Gastroesophageal sphincter (tissue), 4 donors: ENCODE results near the gene MRTFB. TPM values are rescaled to one million over a fixed set of nuclear protein-coding genes. Genes with fewer than 3 reads are reported as not detected.

Experiments
- ATAC-seq: fragments of 150-250 bp; one replicate; pipeline ENCODE4 v1.9.1; 2016; ENCODE audit warnings: mild to moderate bottlenecking, moderate library complexity
- H3K27ac ChIP-seq, 4 donors: fragments of 200-600 bp; sonication (generic) in 3 of 4; 1 replicate in 3 of 4; 2 replicates in 1 of 4; pipeline ENCODE4 v1.5.1; 2016 to 2019
- H3K27me3 ChIP-seq: fragments of 200-600 bp; sonication (generic); one replicate; pipeline ENCODE4 v1.5.1; 2019
- H3K36me3 ChIP-seq, 2 donors: fragments of 200-600 bp; sonication (generic); one replicate each; pipeline ENCODE4 v1.5.1; 2019; ENCODE audit warnings: control low read depth in 1 of 2
- H3K4me1 ChIP-seq, 3 donors: fragments of 200-600 bp; sonication (generic); 1 replicate in 2 of 3; 2 replicates in 1 of 3; pipeline ENCODE4 v1.5.1; 2016 to 2019; ENCODE audit warnings: control low read depth in 2 of 3
- H3K4me3 ChIP-seq, 2 donors: fragments of 200-600 bp; sonication (generic); one replicate each; pipeline ENCODE4 v1.5.1; 2019; ENCODE audit warnings: mild to moderate bottlenecking in 1 of 2, moderate library complexity in 1 of 2
- H3K9me3 ChIP-seq, 3 donors: fragments of 200-600 bp; sonication (generic); one replicate each; pipeline ENCODE4 v1.5.1; 2017 to 2019; ENCODE audit warnings: control low read depth in 2 of 3
- CTCF ChIP-seq, 4 experiments: fragments of 200-600 bp in 2 of 4; fragments of 450-650 bp in 2 of 4; sonication (generic) in 1 of 4; IDR thresholded peaks; one replicate each; pipeline ENCODE4 v1.5.1; 2017 to 2019; ENCODE audit warnings: antibody characterized with exemption in 4 of 4, mild to moderate bottlenecking in 2 of 4, moderate library complexity in 2 of 4
- EP300 ChIP-seq: sonication (generic); formaldehyde crosslinking; IDR thresholded peaks from one replicate; pipeline ENCODE4 v1.6.1; 2017; ENCODE audit warnings: antibody characterized with exemption, mild to moderate bottlenecking
- POLR2A ChIP-seq, 2 donors: fragments of 450-650 bp; IDR thresholded peaks; one replicate each; pipeline ENCODE4 v1.6.1; 2017; ENCODE audit warnings: antibody characterized with exemption in 2 of 2, mild to moderate bottlenecking in 2 of 2, moderate library complexity in 1 of 2
- POLR2AphosphoS5 ChIP-seq: sonication (generic); formaldehyde crosslinking; IDR thresholded peaks from one replicate; pipeline ENCODE4 v1.6.1; 2017; ENCODE audit warnings: antibody characterized with exemption
- WGBS, 2 donors: methylation state at CpG; one replicate each; pipeline ENCODE4 v1.1.5; 2018; ENCODE audit warnings: low coverage in 1 of 2; 5-methylcytosine and 5-hydroxymethylcytosine counted together
- total RNA-seq, 4 donors: library from RNA; depleted of rRNA; stranded (reverse); fragments of >200 nt; gene quantifications; one replicate each; pipeline ENCODE4 v1.1.0, GENCODE V29; 2016

MRTFB gene
- total RNA-seq, 4 donors from 2014 or later, result 38.8 to 53.1 (median 41.1) TPM

GRCh38 chr16:14112539-14112856, 41.4 kb downstream of the MRTFB start:
- H3K4me1 ChIP-seq, result peaks cover 2 to 92% (median 22%) of the 10 kb centered on the region in 3 donors
- no peaks in the 10 kb centered on the region for H3K36me3 ChIP-seq
- TF ChIP-seq EP300, result no peak
- no peak for TF ChIP-seq CTCF (IDR thresholded peaks at IDR 0.05)
- TF ChIP-seq POLR2A (IDR thresholded peaks at IDR 0.05), result no peak
- TF ChIP-seq POLR2AphosphoS5, result no peak
- no peaks in the 10 kb centered on the region for H3K9me3 ChIP-seq
- peak; percentile 41 for ATAC-seq
- WGBS, 2 donors, result 0 to 14% methylated on average over 1 of the region's 1 CpG
- H3K27ac ChIP-seq, result peak overlapping the region in 3 of 4 donors; percentile 59 to 74 (median 66)
- H3K27me3 ChIP-seq, result no peaks in the 10 kb centered on the region
- no peak overlapping the region for H3K4me3 ChIP-seq

GRCh38 chr16:14113344-14113743, 42.2 kb downstream of the MRTFB start:
- peak overlapping the region in 3 of 4 donors; percentile 31 to 66 (median 59) for H3K27ac ChIP-seq
- H3K27me3 ChIP-seq, result no peaks in the 10 kb centered on the region
- no peaks in the 10 kb centered on the region for H3K36me3 ChIP-seq
- H3K4me3 ChIP-seq, result no peak overlapping the region
- WGBS, 2 donors, result 58 to 86% methylated on average over 2 to 4 of the region's 4 CpGs
- no peaks in the 10 kb centered on the region for H3K9me3 ChIP-seq
- peaks cover 2 to 92% (median 22%) of the 10 kb centered on the region in 3 donors for H3K4me1 ChIP-seq
- no peak for ATAC-seq
- TF ChIP-seq POLR2AphosphoS5 (no peak), POLR2A (IDR thresholded peaks at IDR 0.05) (no peak), CTCF (IDR thresholded peaks at IDR 0.05) (no peak), EP300 (no peak)

- 100% methylated on average over 1 of the region's 1 CpG for WGBS, 2 donors
- no peak for ATAC-seq
- Histone ChIP-seq H3K9me3 (no peaks in the 10 kb centered on the region), H3K4me1 (peaks cover 4 to 72% (median 13%) of the 10 kb centered on the region in 3 donors), H3K4me3 (no peak overlapping the region), H3K27me3 (no peaks in the 10 kb centered on the region), H3K36me3 (no peaks in the 10 kb centered on the region), H3K27ac (peak overlapping the region in 1 of 4 donors; percentile 27)
- TF ChIP-seq POLR2A (IDR thresholded peaks at IDR 0.05) (no peak), POLR2AphosphoS5 (no peak), CTCF (IDR thresholded peaks at IDR 0.05) (no peak), EP300 (no peak)
Observed at GRCh38 chr16:14117051-14117450, 45.9 kb downstream of the MRTFB start.

GRCh38 chr16:14119799-14120198, 48.7 kb downstream of the MRTFB start:
- no peak for TF ChIP-seq EP300
- TF ChIP-seq POLR2AphosphoS5, result no peak
- no peak for TF ChIP-seq POLR2A (IDR thresholded peaks at IDR 0.05)
- TF ChIP-seq CTCF (IDR thresholded peaks at IDR 0.05), result no peak
- peaks cover 2 to 48% (median 7%) of the 10 kb centered on the region in 3 donors for H3K4me1 ChIP-seq
- no peak for ATAC-seq
- H3K4me3 ChIP-seq, result no peak overlapping the region
- H3K27me3 ChIP-seq, result no peaks in the 10 kb centered on the region
- H3K9me3 ChIP-seq, result no peaks in the 10 kb centered on the region
- no peaks in the 10 kb centered on the region for H3K36me3 ChIP-seq
- 96 to 98% methylated on average over 4 of the region's 4 CpGs for WGBS, 2 donors
- no peak overlapping the region for H3K27ac ChIP-seq

- no peak for ATAC-seq
- Histone ChIP-seq H3K27ac (no peak overlapping the region), H3K9me3 (no peaks in the 10 kb centered on the region), H3K36me3 (no peaks in the 10 kb centered on the region), H3K4me1 (peaks cover 2 to 48% (median 11%) of the 10 kb centered on the region in 3 donors), H3K27me3 (no peaks in the 10 kb centered on the region), H3K4me3 (no peak overlapping the region)
- TF ChIP-seq POLR2A (IDR thresholded peaks at IDR 0.05), result no peak
- WGBS, 2 donors, result 42 to 83% methylated on average over 2 to 4 of the region's 4 CpGs
Observed at GRCh38 chr16:14120335-14120734, 49.2 kb downstream of the MRTFB start.
